ENCODE results near the gene SNCB.

DNA sequence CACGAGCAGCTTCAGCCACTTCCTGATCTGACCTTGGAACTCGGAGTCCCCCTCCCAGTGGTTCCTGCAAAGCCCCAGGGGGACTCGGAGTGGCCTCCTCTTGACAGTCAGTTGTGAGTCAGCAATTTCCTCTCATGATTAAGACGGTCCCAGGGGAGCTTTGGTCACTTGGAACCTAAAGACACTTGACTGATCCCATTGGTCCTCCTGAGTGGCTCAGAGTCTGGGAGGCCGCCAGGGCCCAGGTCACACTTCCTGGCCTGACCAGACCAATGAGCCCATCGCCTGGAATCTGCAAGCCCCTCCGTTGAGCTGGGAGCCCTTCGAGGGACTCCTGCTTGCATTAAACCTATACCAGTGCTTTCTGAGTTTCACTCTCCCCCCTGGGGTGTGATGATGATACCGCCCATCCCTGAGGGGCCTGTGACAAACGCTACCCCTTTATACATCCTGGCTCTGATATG is 46.1 kb upstream of the SNCB start:
- TF ChIP-seq, protein P1, sequence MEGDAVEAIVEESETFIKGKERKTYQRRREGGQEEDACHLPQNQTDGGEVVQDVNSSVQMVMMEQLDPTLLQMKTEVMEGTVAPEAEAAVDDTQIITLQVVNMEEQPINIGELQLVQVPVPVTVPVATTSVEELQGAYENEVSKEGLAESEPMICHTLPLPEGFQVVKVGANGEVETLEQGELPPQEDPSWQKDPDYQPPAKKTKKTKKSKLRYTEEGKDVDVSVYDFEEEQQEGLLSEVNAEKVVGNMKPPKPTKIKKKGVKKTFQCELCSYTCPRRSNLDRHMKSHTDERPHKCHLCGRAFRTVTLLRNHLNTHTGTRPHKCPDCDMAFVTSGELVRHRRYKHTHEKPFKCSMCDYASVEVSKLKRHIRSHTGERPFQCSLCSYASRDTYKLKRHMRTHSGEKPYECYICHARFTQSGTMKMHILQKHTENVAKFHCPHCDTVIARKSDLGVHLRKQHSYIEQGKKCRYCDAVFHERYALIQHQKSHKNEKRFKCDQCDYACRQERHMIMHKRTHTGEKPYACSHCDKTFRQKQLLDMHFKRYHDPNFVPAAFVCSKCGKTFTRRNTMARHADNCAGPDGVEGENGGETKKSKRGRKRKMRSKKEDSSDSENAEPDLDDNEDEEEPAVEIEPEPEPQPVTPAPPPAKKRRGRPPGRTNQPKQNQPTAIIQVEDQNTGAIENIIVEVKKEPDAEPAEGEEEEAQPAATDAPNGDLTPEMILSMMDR (IDR thresholded peaks at IDR 0.05; ENCODE audit: insufficient read depth, low read length) = no peak
- no peak for TF ChIP-seq GABPA (IDR thresholded peaks at IDR 0.05; ENCODE audit: low read depth)
- TF ChIP-seq POLR2AphosphoS5 (IDR thresholded peaks at IDR 0.05; ENCODE audit: low read depth) = no peak
- TF ChIP-seq, protein P2, sequence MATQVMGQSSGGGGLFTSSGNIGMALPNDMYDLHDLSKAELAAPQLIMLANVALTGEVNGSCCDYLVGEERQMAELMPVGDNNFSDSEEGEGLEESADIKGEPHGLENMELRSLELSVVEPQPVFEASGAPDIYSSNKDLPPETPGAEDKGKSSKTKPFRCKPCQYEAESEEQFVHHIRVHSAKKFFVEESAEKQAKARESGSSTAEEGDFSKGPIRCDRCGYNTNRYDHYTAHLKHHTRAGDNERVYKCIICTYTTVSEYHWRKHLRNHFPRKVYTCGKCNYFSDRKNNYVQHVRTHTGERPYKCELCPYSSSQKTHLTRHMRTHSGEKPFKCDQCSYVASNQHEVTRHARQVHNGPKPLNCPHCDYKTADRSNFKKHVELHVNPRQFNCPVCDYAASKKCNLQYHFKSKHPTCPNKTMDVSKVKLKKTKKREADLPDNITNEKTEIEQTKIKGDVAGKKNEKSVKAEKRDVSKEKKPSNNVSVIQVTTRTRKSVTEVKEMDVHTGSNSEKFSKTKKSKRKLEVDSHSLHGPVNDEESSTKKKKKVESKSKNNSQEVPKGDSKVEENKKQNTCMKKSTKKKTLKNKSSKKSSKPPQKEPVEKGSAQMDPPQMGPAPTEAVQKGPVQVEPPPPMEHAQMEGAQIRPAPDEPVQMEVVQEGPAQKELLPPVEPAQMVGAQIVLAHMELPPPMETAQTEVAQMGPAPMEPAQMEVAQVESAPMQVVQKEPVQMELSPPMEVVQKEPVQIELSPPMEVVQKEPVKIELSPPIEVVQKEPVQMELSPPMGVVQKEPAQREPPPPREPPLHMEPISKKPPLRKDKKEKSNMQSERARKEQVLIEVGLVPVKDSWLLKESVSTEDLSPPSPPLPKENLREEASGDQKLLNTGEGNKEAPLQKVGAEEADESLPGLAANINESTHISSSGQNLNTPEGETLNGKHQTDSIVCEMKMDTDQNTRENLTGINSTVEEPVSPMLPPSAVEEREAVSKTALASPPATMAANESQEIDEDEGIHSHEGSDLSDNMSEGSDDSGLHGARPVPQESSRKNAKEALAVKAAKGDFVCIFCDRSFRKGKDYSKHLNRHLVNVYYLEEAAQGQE (IDR thresholded peaks at IDR 0.05; ENCODE audit: insufficient replicate concordance, low read depth) = no peak
- no peak for TF ChIP-seq SPI1 (IDR thresholded peaks at IDR 0.05; ENCODE audit: borderline replicate concordance, low read depth)
